Naive B cell (primary cell): ENCODE data around the gene TRPM1. TPM values are rescaled to one million over a fixed set of nuclear protein-coding genes. Genes with fewer than 3 reads are reported as not detected.

Source experiments
- ATAC-seq, 2 donors: fragments of 150-1000 bp; cut with Tn5 transposase; 2 replicates each; pipeline ENCODE4 v1.10.0; 2021; ENCODE audit warnings: low read depth in 2 of 2, mild to moderate bottlenecking in 2 of 2, moderate library complexity in 2 of 2
- DNase-seq: peaks from one replicate; pipeline ENCODE4 v3.0.0; 2022
- H3K27ac Mint-ChIP-seq, 6 donors: one replicate each; pipeline ENCODE4 v1.8.0; 2020 to 2022; ENCODE audit warnings: mild to moderate bottlenecking in 6 of 6, mixed read lengths in 6 of 6, moderate library complexity in 5 of 6, inconsistent platforms in 2 of 6
- H3K27me3 Mint-ChIP-seq, 3 donors: one replicate each; pipeline ENCODE4 v1.8.0; 2021 to 2022; ENCODE audit warnings: mixed read lengths in 3 of 3, mild to moderate bottlenecking in 1 of 3
- H3K36me3 Mint-ChIP-seq, 2 donors: one replicate each; pipeline ENCODE4 v1.8.0; 2020 to 2022; ENCODE audit warnings: mixed read lengths in 2 of 2, inconsistent platforms in 1 of 2, mild to moderate bottlenecking in 1 of 2
- H3K4me1 Mint-ChIP-seq, 3 donors: one replicate each; pipeline ENCODE4 v1.8.0; 2020 to 2022; ENCODE audit warnings: mixed read lengths in 3 of 3, inconsistent platforms in 1 of 3, mild to moderate bottlenecking in 1 of 3, moderate library complexity in 1 of 3
- H3K4me3 Mint-ChIP-seq, 8 donors: one replicate each; pipeline ENCODE4 v1.8.0; 2020 to 2022; ENCODE audit warnings: mild to moderate bottlenecking in 8 of 8, mixed read lengths in 8 of 8, moderate library complexity in 8 of 8, inconsistent platforms in 2 of 8
- H3K9me3 Mint-ChIP-seq, 7 donors: one replicate each; pipeline ENCODE4 v1.8.0; 2020 to 2022; ENCODE audit warnings: mixed read lengths in 7 of 7, mild to moderate bottlenecking in 5 of 7, inconsistent platforms in 2 of 7, moderate library complexity in 1 of 7
- polyA plus RNA-seq, 6 donors: library from polyadenylated mRNA; unstranded; fragments of 300-500 nt; fragmentation: Illumina TruSeq; gene quantifications; one replicate each; pipeline ENCODE4 v1.2.3, GENCODE V29; 2021; ENCODE audit warnings: low read depth in 6 of 6

Gene TRPM1
- polyA plus RNA-seq, 6 donors from 2014 or later = 0.05 to 0.12 (median 0.09) TPM; not detected in 2

DNA sequence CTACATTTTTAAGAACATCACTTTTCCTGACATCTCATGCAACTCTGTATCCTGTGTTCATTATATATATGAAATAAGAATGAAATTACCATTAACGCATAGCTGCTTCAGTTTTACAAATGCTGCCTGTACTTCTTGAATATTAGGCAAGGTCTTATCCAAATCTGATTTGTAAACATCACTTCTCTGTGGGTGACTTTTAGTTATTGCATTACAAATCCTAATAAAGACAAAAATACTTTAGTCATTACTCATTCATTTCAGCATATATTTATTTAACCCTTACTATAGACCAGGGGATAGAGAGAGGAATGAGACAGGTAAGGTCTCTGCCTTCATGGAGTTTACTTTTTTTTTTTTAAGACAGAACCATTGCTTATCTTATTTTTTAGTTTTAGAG is 146.9 kb downstream of the TRPM1 start:
- no peaks in the 10 kb centered on the region for H3K9me3 Mint-ChIP-seq
- H3K4me1 Mint-ChIP-seq = peaks cover 14 to 18% (median 15%) of the 10 kb centered on the region in 3 donors
- no peaks in the 10 kb centered on the region for H3K27me3 Mint-ChIP-seq
- DNase-seq (no peak), ATAC-seq (no peak)
- H3K27ac Mint-ChIP-seq = no peak overlapping the region
- H3K4me3 Mint-ChIP-seq = no peak overlapping the region
- H3K36me3 Mint-ChIP-seq = peaks cover 47 to 51% of the 10 kb centered on the region in 2 donors

GRCh38 chr15:30953731-30954378 is 147.7 kb downstream of the TRPM1 start:
- Mint-ChIP-seq H3K27ac (peak overlapping the region in 2 of 6 donors; percentile 13 to 75), H3K4me3 (peak overlapping the region in 1 of 8 donors; percentile 3), H3K4me1 (peaks cover 7 to 15% (median 13%) of the 10 kb centered on the region in 3 donors), H3K9me3 (peaks cover 0 to 2% (median 0%) of the 10 kb centered on the region in 7 donors), H3K36me3 (peaks cover 51 to 54% of the 10 kb centered on the region in 2 donors), H3K27me3 (no peaks in the 10 kb centered on the region)
- ATAC-seq (no peak), DNase-seq (no peak)

DNA sequence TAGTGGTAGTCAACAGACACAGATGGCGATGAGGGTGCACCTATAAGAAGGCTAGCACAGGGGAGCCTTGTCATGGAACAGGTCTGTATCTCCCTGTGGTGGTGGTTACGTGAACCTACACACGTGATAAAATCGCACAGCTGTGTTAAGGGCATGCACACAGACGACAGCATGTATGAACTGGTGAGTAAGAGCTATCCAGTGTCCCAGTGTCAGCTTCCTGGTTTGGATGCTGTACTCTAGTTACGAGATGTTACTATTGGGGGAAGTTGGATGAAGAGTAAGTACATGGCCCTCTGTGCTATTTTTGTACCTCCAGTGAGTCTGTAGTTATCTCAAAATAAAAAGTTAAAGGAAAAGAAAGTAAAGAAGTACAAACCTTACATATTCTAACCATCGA is 148.3 kb downstream of the TRPM1 start:
- peaks cover 50 to 53% of the 10 kb centered on the region in 2 donors for H3K36me3 Mint-ChIP-seq
- no peak overlapping the region for H3K4me3 Mint-ChIP-seq
- ATAC-seq = no peak
- peaks cover 7 to 14% (median 12%) of the 10 kb centered on the region in 3 donors for H3K4me1 Mint-ChIP-seq
- no peaks in the 10 kb centered on the region for H3K27me3 Mint-ChIP-seq
- no peak overlapping the region for H3K27ac Mint-ChIP-seq
- no peak for DNase-seq
- H3K9me3 Mint-ChIP-seq = peaks cover 0 to 2% (median 0%) of the 10 kb centered on the region in 7 donors

Other genes starting within 250 kb of the TRPM1 start
- gene FAN1, start 197.8 kb downstream of the TRPM1 start, polyA plus RNA-seq = 1 to 10 TPM; 3.6 to 9.3 (median 5.4) TPM
- 10 to 100 TPM in 5 of 6 donors, 1 to 10 TPM in 1; 2.7 to 43.0 (median 17.1) TPM for gene MTMR10, start 110.1 kb downstream of the TRPM1 start, polyA plus RNA-seq
- gene KLF13, start 225.1 kb upstream of the TRPM1 start, polyA plus RNA-seq = 10 to 100 TPM; 16.6 to 58.8 (median 40.0) TPM